ENCODE results near the gene ITPR1. TPM values are rescaled to one million over a fixed set of nuclear protein-coding genes. Genes with fewer than 3 reads are reported as not detected.

Gene ITPR1
- total and polyA plus RNA-seq, 10 of the 15 experiments (the other 5 are each of a cell fraction or from before 2014, with no cell fraction given), result 12.2 to 239 (median 28.4) TPM

DNA sequence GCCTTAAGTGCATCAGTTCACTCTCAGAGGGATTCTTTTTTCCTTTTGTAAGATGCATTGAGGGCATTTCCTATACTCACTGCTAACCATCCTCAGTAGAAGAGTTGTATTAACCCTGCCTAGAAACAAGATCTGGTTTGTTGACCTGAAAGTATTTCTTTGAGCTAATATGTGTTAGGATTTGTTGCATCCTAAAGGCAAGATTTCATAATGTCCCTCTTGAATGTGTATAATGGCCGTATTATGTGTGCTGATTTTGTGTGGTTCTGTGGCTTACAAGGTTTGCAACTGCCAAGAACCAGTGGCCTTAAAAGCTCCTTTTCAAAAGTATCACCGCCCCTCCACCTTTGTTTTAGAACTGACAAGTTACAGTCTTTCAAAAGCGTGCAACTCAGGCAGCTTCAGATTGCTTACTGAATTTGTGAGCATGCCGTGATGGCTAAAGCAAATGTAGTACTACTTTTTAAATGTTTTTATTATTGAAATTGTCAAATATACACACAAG is 304.1 kb downstream of the ITPR1 start (continued):
- TF ChIP-seq, protein P1, sequence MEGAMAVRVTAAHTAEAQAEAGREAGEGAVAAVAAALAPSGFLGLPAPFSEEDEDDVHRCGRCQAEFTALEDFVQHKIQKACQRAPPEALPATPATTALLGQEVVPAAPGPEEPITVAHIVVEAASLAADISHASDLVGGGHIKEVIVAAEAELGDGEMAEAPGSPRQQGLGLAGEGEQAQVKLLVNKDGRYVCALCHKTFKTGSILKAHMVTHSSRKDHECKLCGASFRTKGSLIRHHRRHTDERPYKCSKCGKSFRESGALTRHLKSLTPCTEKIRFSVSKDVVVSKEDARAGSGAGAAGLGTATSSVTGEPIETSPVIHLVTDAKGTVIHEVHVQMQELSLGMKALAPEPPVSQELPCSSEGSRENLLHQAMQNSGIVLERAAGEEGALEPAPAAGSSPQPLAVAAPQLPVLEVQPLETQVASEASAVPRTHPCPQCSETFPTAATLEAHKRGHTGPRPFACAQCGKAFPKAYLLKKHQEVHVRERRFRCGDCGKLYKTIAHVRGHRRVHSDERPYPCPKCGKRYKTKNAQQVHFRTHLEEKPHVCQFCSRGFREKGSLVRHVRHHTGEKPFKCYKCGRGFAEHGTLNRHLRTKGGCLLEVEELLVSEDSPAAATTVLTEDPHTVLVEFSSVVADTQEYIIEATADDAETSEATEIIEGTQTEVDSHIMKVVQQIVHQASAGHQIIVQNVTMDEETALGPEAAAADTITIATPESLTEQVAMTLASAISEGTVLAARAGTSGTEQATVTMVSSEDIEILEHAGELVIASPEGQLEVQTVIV (IDR thresholded peaks at IDR 0.05; ENCODE audit: borderline replicate concordance, partially characterized antibody), result no peak
- TF ChIP-seq, protein P2, sequence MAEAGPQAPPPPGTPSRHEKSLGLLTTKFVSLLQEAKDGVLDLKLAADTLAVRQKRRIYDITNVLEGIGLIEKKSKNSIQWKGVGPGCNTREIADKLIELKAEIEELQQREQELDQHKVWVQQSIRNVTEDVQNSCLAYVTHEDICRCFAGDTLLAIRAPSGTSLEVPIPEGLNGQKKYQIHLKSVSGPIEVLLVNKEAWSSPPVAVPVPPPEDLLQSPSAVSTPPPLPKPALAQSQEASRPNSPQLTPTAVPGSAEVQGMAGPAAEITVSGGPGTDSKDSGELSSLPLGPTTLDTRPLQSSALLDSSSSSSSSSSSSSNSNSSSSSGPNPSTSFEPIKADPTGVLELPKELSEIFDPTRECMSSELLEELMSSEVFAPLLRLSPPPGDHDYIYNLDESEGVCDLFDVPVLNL (IDR thresholded peaks at IDR 0.05; ENCODE audit: low read depth, low read length), result no peak
- no peak for TF ChIP-seq MTA3 (IDR thresholded peaks at IDR 0.05; ENCODE audit: borderline replicate concordance, low read length)
- no peak for TF ChIP-seq NRF1 (conservative IDR thresholded peaks at IDR 0.05; ENCODE audit: low read depth, low read length)
- no peak for TF ChIP-seq BCL11A (IDR thresholded peaks at IDR 0.05; ENCODE audit: low read depth, low read length)

DNA sequence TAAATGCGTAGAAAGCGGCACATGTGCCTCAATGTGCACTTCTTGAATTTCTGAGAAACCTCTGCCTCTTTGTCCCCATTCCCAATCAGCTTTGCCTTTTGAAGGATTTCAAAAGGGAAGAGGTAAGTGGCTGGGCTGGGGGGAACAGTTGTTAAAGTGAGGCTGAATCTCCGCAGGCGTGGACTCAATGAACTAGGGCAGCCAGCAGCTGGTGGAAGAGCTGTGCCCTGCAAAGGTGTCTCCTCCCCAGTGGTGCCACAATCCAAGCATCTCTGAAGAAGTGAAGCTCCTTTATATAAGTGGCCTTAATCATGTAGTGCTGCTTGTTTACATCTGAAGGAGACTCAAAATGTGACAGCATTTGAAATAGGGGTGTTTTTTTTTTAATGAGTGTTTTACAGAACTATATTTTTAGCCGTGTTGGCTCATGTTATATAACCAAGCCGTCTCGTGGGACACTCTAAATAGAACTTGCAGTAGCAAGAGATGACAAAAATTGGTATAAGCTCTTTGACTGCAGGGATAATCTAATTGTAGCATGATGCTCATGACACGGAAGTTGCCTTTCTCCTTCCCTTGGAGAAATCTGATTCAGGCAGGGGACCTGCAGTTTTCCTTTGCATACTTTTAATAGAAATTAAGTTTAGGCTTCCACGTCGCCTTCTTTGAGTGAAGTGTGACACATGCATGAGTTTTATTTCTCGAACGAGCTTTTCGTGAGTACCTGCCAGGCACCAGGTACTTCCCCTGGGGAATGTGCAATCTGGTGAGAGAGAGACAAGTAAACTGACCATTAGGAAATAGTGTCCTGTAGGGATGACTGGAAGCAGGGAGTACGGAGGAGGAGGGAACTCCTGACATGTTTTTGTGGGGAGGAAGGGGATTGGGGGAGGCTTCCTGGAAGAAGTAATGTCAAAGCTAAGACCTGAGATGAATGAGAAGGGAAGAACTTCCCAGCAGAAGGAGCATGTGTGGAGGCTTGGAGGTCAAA is 306.4 kb downstream of the ITPR1 start:
- no peak overlapping the region for H3K4me3 ChIP-seq
- no peak for ATAC-seq
- H3K9me3 ChIP-seq (replicated peaks; ENCODE audit: control insufficient read depth, insufficient read depth, low read length), result no peaks in the 10 kb centered on the region
- no peak overlapping the region for H3K27ac ChIP-seq (ENCODE audit: control insufficient read depth, insufficient read depth)
- no peaks in the 10 kb centered on the region for H3K4me1 ChIP-seq (ENCODE audit: control insufficient read depth, insufficient read depth, low read length)
- no peak overlapping the region for H2AFZ ChIP-seq (ENCODE audit: control insufficient read depth, low read depth, low read length)
- H3K79me2 ChIP-seq (ENCODE audit: control insufficient read depth, insufficient read depth, low read length), result no peaks in the 10 kb centered on the region
- FAIRE-seq, result no peak
- H3K9ac ChIP-seq (ENCODE audit: control insufficient read depth, insufficient read depth, low read length), result no peak overlapping the region
- POLR2A ChIA-PET, result interaction anchor here (0.6 kb wide), 1 partner anchor 467 kb away, joined by 3 read pairs; no protein-coding TSS in a partner anchor
- CTCF ChIA-PET, result interaction anchor here (0.5 to 2.8 kb wide), 7 partner anchors 11 to 87 kb away, joined by 3 to 13 read pairs (median 3); no protein-coding TSS in a partner anchor
- in situ Hi-C loops (cut with MboI), result no loop called here
- H4K20me1 ChIP-seq (ENCODE audit: control insufficient read depth, insufficient read depth), result no peaks in the 10 kb centered on the region
- H3K27me3 ChIP-seq (replicated peaks in 1 of 2; ENCODE audit: control insufficient read depth in 2 of 2, insufficient read depth in 2 of 2, low read length in 1 of 2), result no peaks in the 10 kb centered on the region
- SMC1A ChIA-PET (ENCODE audit: uncharacterized antibody, unreplicated experiment), result interaction anchor here (1.2 to 2.8 kb wide), 4 partner anchors 10 to 87 kb away, joined by 3 to 11 read pairs (median 4); no protein-coding TSS in a partner anchor
- H3K36me3 ChIP-seq (ENCODE audit: control insufficient read depth in 2 of 2, insufficient read depth in 2 of 2, low read length in 1 of 2), result peaks cover 11 to 17% of the 10 kb centered on the region in 2 experiments
- intact Hi-C loops (cut with micrococcal nuclease; ENCODE audit: unreplicated experiment), result no loop called here
- no TSS peak for BruUV-seq (replicated peaks)
- no peak overlapping the region for H3K4me2 ChIP-seq (ENCODE audit: control insufficient read depth, insufficient read depth)
- no peak for DNase-seq (ENCODE audit: low read depth, low spot score)
- WGBS (ENCODE audit: insufficient coverage, insufficient replicate concordance, low lambda C conversion rate, missing lambda C conversion rate), result 86% methylated on average over 14 of the region's 14 CpGs
- RAD21 ChIA-PET (ENCODE audit: unreplicated experiment), result interaction anchor here (0.8 to 1.4 kb wide), 3 partner anchors 78 to 223 kb away, joined by 3 to 7 read pairs (median 4); no protein-coding TSS in a partner anchor
- TF ChIP-seq, protein P3, sequence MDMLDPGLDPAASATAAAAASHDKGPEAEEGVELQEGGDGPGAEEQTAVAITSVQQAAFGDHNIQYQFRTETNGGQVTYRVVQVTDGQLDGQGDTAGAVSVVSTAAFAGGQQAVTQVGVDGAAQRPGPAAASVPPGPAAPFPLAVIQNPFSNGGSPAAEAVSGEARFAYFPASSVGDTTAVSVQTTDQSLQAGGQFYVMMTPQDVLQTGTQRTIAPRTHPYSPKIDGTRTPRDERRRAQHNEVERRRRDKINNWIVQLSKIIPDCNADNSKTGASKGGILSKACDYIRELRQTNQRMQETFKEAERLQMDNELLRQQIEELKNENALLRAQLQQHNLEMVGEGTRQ (IDR thresholded peaks at IDR 0.05; ENCODE audit: borderline replicate concordance, low read depth, low read length), result no peak
- TF ChIP-seq, protein P4, sequence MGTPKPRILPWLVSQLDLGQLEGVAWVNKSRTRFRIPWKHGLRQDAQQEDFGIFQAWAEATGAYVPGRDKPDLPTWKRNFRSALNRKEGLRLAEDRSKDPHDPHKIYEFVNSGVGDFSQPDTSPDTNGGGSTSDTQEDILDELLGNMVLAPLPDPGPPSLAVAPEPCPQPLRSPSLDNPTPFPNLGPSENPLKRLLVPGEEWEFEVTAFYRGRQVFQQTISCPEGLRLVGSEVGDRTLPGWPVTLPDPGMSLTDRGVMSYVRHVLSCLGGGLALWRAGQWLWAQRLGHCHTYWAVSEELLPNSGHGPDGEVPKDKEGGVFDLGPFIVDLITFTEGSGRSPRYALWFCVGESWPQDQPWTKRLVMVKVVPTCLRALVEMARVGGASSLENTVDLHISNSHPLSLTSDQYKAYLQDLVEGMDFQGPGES (IDR thresholded peaks at IDR 0.05), result no peak
- no peak for TF ChIP-seq FOXM1 (IDR thresholded peaks at IDR 0.05; ENCODE audit: low read depth, low read length)
- TF ChIP-seq, protein P5, sequence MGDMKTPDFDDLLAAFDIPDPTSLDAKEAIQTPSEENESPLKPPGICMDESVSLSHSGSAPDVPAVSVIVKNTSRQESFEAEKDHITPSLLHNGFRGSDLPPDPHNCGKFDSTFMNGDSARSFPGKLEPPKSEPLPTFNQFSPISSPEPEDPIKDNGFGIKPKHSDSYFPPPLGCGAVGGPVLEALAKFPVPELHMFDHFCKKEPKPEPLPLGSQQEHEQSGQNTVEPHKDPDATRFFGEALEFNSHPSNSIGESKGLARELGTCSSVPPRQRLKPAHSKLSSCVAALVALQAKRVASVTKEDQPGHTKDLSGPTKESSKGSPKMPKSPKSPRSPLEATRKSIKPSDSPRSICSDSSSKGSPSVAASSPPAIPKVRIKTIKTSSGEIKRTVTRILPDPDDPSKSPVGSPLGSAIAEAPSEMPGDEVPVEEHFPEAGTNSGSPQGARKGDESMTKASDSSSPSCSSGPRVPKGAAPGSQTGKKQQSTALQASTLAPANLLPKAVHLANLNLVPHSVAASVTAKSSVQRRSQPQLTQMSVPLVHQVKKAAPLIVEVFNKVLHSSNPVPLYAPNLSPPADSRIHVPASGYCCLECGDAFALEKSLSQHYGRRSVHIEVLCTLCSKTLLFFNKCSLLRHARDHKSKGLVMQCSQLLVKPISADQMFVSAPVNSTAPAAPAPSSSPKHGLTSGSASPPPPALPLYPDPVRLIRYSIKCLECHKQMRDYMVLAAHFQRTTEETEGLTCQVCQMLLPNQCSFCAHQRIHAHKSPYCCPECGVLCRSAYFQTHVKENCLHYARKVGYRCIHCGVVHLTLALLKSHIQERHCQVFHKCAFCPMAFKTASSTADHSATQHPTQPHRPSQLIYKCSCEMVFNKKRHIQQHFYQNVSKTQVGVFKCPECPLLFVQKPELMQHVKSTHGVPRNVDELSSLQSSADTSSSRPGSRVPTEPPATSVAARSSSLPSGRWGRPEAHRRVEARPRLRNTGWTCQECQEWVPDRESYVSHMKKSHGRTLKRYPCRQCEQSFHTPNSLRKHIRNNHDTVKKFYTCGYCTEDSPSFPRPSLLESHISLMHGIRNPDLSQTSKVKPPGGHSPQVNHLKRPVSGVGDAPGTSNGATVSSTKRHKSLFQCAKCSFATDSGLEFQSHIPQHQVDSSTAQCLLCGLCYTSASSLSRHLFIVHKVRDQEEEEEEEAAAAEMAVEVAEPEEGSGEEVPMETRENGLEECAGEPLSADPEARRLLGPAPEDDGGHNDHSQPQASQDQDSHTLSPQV (IDR thresholded peaks at IDR 0.05), result no peak

Data from GM12878 (cell line).